ENCODE data around the gene BPTF.

- TF ChIP-seq POLR2A (IDR thresholded peaks at IDR 0.05; ENCODE audit: low read length) (no peak), CTCF (IDR thresholded peaks at IDR 0.05) (no peak)
- TF ChIP-seq, protein P1, sequence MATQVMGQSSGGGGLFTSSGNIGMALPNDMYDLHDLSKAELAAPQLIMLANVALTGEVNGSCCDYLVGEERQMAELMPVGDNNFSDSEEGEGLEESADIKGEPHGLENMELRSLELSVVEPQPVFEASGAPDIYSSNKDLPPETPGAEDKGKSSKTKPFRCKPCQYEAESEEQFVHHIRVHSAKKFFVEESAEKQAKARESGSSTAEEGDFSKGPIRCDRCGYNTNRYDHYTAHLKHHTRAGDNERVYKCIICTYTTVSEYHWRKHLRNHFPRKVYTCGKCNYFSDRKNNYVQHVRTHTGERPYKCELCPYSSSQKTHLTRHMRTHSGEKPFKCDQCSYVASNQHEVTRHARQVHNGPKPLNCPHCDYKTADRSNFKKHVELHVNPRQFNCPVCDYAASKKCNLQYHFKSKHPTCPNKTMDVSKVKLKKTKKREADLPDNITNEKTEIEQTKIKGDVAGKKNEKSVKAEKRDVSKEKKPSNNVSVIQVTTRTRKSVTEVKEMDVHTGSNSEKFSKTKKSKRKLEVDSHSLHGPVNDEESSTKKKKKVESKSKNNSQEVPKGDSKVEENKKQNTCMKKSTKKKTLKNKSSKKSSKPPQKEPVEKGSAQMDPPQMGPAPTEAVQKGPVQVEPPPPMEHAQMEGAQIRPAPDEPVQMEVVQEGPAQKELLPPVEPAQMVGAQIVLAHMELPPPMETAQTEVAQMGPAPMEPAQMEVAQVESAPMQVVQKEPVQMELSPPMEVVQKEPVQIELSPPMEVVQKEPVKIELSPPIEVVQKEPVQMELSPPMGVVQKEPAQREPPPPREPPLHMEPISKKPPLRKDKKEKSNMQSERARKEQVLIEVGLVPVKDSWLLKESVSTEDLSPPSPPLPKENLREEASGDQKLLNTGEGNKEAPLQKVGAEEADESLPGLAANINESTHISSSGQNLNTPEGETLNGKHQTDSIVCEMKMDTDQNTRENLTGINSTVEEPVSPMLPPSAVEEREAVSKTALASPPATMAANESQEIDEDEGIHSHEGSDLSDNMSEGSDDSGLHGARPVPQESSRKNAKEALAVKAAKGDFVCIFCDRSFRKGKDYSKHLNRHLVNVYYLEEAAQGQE (IDR thresholded peaks at IDR 0.05): no peak
Measured at GRCh38 chr17:67810464-67810863, 14.8 kb upstream of the BPTF start.

Measured in A549 (cell line).